MCF 10A (cell line): ENCODE results near the gene RERE. TPM values are rescaled to one million over a fixed set of nuclear protein-coding genes. Genes with fewer than 3 reads are reported as not detected.

Experiments
- BruUV-seq: library from RNA; stranded (reverse); fragments of 400-500 nt; replicated peaks from 2 replicates; lab custom pipeline; 2021; lab: Mats Ljungman, UMichigan
- CTCF ChIA-PET: fragments of 300-600 bp; sonication (Branson Sonifier 250); formaldehyde crosslinking; extraction: SDS; loops from one replicate; lab custom pipeline; 2021; ENCODE audit warnings: antibody characterized with exemption, inconsistent platforms; lab: Yijun Ruan, JAX
- POLR2A ChIA-PET: fragments of 300-600, 350-650 bp; sonication (Branson Sonifier 250); formaldehyde crosslinking; extraction: SDS; loops from one replicate; lab custom pipeline; 2020; ENCODE audit warnings: antibody characterized with exemption, inconsistent platforms; lab: Yijun Ruan, JAX
- DNase-seq: peaks from one replicate; pipeline ENCODE4 v3.0.0-alpha.2; 2018; ENCODE audit not compliant: unreplicated experiment
- H3K27ac Mint-ChIP-seq: one replicate; pipeline ENCODE4 v1.8.0; 2022; ENCODE audit warnings: mild to moderate bottlenecking, low read depth, mixed read lengths; ENCODE audit not compliant: unreplicated experiment
- H3K27me3 Mint-ChIP-seq: one replicate; pipeline ENCODE4 v1.8.0; 2022; ENCODE audit warnings: mixed read lengths; ENCODE audit not compliant: insufficient read depth, unreplicated experiment
- H3K36me3 Mint-ChIP-seq: one replicate; pipeline ENCODE4 v1.8.0; 2022; ENCODE audit warnings: mild to moderate bottlenecking, moderate library complexity, mixed read lengths; ENCODE audit not compliant: insufficient read depth, unreplicated experiment
- H3K4me1 Mint-ChIP-seq: one replicate; pipeline ENCODE4 v1.8.0; 2022; ENCODE audit warnings: mixed read lengths; ENCODE audit not compliant: insufficient read depth, unreplicated experiment
- H3K4me3 Mint-ChIP-seq: one replicate; pipeline ENCODE4 v1.8.0; 2022; ENCODE audit warnings: mild to moderate bottlenecking, moderate library complexity, mixed read lengths; ENCODE audit not compliant: unreplicated experiment
- H3K9me3 Mint-ChIP-seq: one replicate; pipeline ENCODE4 v1.8.0; 2022; ENCODE audit warnings: mixed read lengths; ENCODE audit not compliant: unreplicated experiment
- CTCF ChIP-seq: fragments of 200-600 bp; IDR thresholded peaks from one replicate; pipeline ENCODE4 v1.8.0; 2022; ENCODE audit warnings: antibody characterized with exemption, mild to moderate bottlenecking; ENCODE audit not compliant: unreplicated experiment
- intact Hi-C: fragments of 100-400 bp; cut with micrococcal nuclease; formaldehyde crosslinking; loops from 2 replicates; pipeline ENCODE4 v1.14.1; 2022
- total RNA-seq: library from RNA; stranded (reverse); gene quantifications from 2 replicates; pipeline ENCODE4 v1.2.3, GENCODE V29; 2022

Gene RERE
- total RNA-seq, 1 experiment from 2014 or later = 48.4 TPM

DNA sequence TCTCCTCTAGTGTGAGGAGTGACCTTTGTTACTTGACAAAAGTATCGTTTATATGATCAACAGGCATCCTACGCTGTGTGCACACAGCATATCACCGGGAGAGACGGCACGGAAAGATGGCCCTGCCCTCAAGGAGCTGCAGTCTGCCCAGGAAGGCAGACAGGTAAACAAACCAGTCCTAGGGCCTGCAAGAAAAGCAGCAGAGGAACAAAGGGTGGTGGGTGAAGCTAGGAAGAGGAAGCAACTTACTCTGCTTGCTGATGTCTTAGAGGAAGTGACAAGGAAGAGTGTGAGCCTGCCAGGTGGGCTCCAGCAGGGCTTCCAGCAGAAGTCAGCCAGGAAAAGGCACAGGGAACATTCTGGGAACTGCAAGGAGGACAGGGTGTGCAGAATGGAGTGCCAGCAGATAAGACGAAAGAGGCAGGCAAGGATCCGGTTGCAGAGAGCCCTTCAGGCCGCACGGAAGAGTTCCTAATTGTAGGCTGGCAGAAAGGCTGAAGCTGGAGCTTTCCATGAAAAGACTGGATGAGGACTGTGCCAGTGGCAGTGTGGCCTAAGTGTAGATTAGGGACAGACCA is 392.8 kb downstream of the RERE start:
- intact Hi-C loops = loop anchor here (5.0 kb wide), 1 partner anchor 278 kb away; no protein-coding TSS in a partner anchor
- DNase-seq = no peak
- Mint-ChIP-seq H3K27me3 (no peaks in the 10 kb centered on the region), H3K27ac (peak overlapping the region; percentile 52), H3K4me3 (no peak overlapping the region), H3K4me1 (peaks cover 6% of the 10 kb centered on the region), H3K9me3 (no peaks in the 10 kb centered on the region), H3K36me3 (peaks cover 7% of the 10 kb centered on the region)
- ChIA-PET CTCF (interaction anchor here (0.6 to 0.7 kb wide), 2 partner anchors 65 to 95 kb away, joined by 3 read pairs; no protein-coding TSS in a partner anchor), POLR2A (interaction anchor here (0.8 to 1.2 kb wide), 4 partner anchors 10 to 279 kb away, joined by 3 to 5 read pairs (median 4); no protein-coding TSS in a partner anchor)
- BruUV-seq = no TSS peak
- no peak for TF ChIP-seq CTCF

- ChIA-PET POLR2A (interaction anchor here (0.7 to 1.7 kb wide), 5 partner anchors 9 to 280 kb away, joined by 3 to 6 read pairs (median 3); no protein-coding TSS in a partner anchor), CTCF (interaction anchor here (0.7 kb wide), 1 partner anchor 96 kb away, joined by 3 read pairs; no protein-coding TSS in a partner anchor)
- BruUV-seq = no TSS peak
- Mint-ChIP-seq H3K36me3 (peaks cover 7% of the 10 kb centered on the region), H3K27me3 (no peaks in the 10 kb centered on the region), H3K4me3 (no peak overlapping the region), H3K4me1 (peaks cover 6% of the 10 kb centered on the region), H3K9me3 (no peaks in the 10 kb centered on the region), H3K27ac (peak overlapping the region; percentile 52)
- TF ChIP-seq CTCF = no peak
- peak; percentile 45 for DNase-seq
- intact Hi-C loops = loop anchor here (5.0 kb wide), 1 partner anchor 278 kb away; no protein-coding TSS in a partner anchor
Measured at GRCh38 chr1:8423692-8424538, 393.5 kb downstream of the RERE start.

DNA sequence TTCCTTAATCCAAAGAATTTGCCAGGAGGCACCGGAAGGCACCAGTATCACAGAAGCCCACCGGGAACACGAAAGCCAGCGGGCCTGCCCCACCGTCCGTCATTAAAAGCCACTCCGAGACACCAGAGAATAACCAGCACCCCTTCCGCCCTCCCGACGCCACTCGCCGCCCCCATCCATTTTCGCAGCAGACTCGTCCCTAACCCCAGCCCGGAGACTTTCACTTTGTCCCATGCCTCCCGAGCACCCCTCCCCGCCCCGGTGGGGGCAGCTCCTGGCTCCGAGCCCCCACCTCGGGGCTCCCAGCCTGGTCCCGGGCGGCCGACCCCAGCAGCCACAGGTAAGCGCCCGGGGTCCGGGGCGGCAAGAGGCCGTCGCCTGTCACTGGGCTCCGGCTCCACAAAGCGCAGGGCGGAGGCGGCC is 394.2 kb downstream of the RERE start:
- intact Hi-C loops = loop anchor here (5.0 kb wide), 1 partner anchor 279 kb away; no protein-coding TSS in a partner anchor
- no peak for TF ChIP-seq CTCF
- Mint-ChIP-seq H3K36me3 (peaks cover 10% of the 10 kb centered on the region), H3K4me1 (peaks cover 6% of the 10 kb centered on the region), H3K27me3 (no peaks in the 10 kb centered on the region), H3K9me3 (no peaks in the 10 kb centered on the region), H3K27ac (no peak overlapping the region), H3K4me3 (no peak overlapping the region)
- BruUV-seq = no TSS peak
- CTCF ChIA-PET = interaction anchor here (0.6 kb wide), 1 partner anchor 9 kb away, joined by 4 read pairs; no protein-coding TSS in a partner anchor
- no peak for DNase-seq
- POLR2A ChIA-PET = interaction anchor here (0.6 to 1.8 kb wide), 6 partner anchors 16 to 279 kb away, joined by 3 to 11 read pairs (median 4); no protein-coding TSS in a partner anchor
